PC-3 (cell line): ENCODE results near the gene C22orf23. TPM values are rescaled to one million over a fixed set of nuclear protein-coding genes. Genes with fewer than 3 reads are reported as not detected.

Experiments
- ATAC-seq: fragments of 200-7000 bp; cut with Tn5 transposase; 2 replicates; pipeline ENCODE4 v1.9.1; 2020; ENCODE audit warnings: mild to moderate bottlenecking, moderate library complexity
- BruUV-seq: library from RNA; stranded (reverse); fragments of 400-500 nt; replicated peaks from 2 replicates; lab custom pipeline; 2021; lab: Mats Ljungman, UMichigan
- CTCF ChIA-PET: fragments of 300-600 bp; sonication (Branson Sonifier 250); formaldehyde crosslinking; loops from one replicate; lab custom pipeline; 2022; ENCODE audit warnings: antibody characterized with exemption; lab: Charles Lee
- POLR2A ChIA-PET: fragments of 300-600 bp; sonication (Branson Sonifier 250); formaldehyde crosslinking; loops from one replicate; lab custom pipeline; 2022; ENCODE audit warnings: antibody characterized with exemption; ENCODE audit not compliant: unreplicated experiment; lab: Charles Lee
- DNase-seq: peaks from one replicate; pipeline ENCODE4 v3.0.0-alpha.2; 2015
- H2AFZ ChIP-seq: fragments of 300-600 bp; sonication (generic); 2 replicates; pipeline ENCODE4 v1.6.0; 2016; ENCODE audit warnings: antibody characterized with exemption, low read length
- H3F3A ChIP-seq: fragments of 300-600 bp; sonication (generic); one replicate; pipeline ENCODE4 v1.6.0; 2017; ENCODE audit warnings: antibody characterized with exemption, low read length, control low read depth, mild to moderate bottlenecking; ENCODE audit not compliant: unreplicated experiment
- H3K27ac ChIP-seq: fragments of 300-600 bp; sonication (generic); 2 replicates; pipeline ENCODE4 v1.5.1; 2016; ENCODE audit warnings: mild to moderate bottlenecking, low read length
- H3K27me3 ChIP-seq: fragments of 300-600 bp; sonication (generic); 2 replicates; pipeline ENCODE4 v1.6.1; 2016; ENCODE audit warnings: low read length, mixed read lengths
- H3K36me3 ChIP-seq: fragments of 300-600 bp; sonication (generic); 2 replicates; pipeline ENCODE4 v1.6.1; 2016; ENCODE audit warnings: low read depth, mixed run types, low read length, mixed read lengths
- H3K4me1 ChIP-seq: fragments of 300-600 bp; sonication (generic); 2 replicates; pipeline ENCODE4 v1.5.1; 2016; ENCODE audit warnings: low read length; ENCODE audit not compliant: insufficient read depth
- H3K4me2 ChIP-seq: fragments of 300-600 bp; sonication (generic); 2 replicates; pipeline ENCODE4 v1.6.0; 2016; ENCODE audit warnings: low read length
- H3K4me3 ChIP-seq: fragments of 300-600 bp; sonication (generic); 2 replicates; pipeline ENCODE4 v1.5.1; 2016; ENCODE audit warnings: mild to moderate bottlenecking, low read length, mixed read lengths
- H3K79me2 ChIP-seq: fragments of 300-600 bp; sonication (generic); 2 replicates; pipeline ENCODE4 v1.6.1; 2017; ENCODE audit warnings: low read length, mixed read lengths
- H3K9ac ChIP-seq: fragments of 300-600 bp; sonication (generic); 2 replicates; pipeline ENCODE4 v1.6.0; 2016; ENCODE audit warnings: mild to moderate bottlenecking, low read length
- H3K9me2 ChIP-seq: fragments of 300-600 bp; sonication (generic); replicated peaks from 2 replicates; pipeline ENCODE4 v1.6.1; 2016; ENCODE audit warnings: mixed run types, low read length, mixed read lengths
- H3K9me3 ChIP-seq: fragments of 300-600 bp; sonication (generic); 2 replicates; pipeline ENCODE4 v1.6.1; 2016; ENCODE audit warnings: low read length, mixed read lengths
- H4K20me1 ChIP-seq: fragments of 300-600 bp; sonication (generic); 2 replicates; pipeline ENCODE4 v1.6.1; 2016; ENCODE audit warnings: low read length, mixed read lengths
- CTCF ChIP-seq: fragments of 300-600 bp; sonication (generic); conservative IDR thresholded peaks from 2 replicates; pipeline ENCODE4 v1.5.1; 2017; ENCODE audit warnings: antibody characterized with exemption, low read depth, mild to moderate bottlenecking, low read length
- EZH2 ChIP-seq: fragments of 300-600 bp; sonication (generic); IDR thresholded peaks from one replicate; pipeline ENCODE4 v1.6.1; 2017; ENCODE audit warnings: antibody characterized with exemption, mild to moderate bottlenecking, low read length; ENCODE audit not compliant: unreplicated experiment
- EZH2phosphoT487 ChIP-seq: fragments of 300-600 bp; sonication (generic); IDR thresholded peaks from 2 replicates; pipeline ENCODE4 v1.6.1; 2018; ENCODE audit warnings: mild to moderate bottlenecking, antibody characterized with exemption, low read length, borderline replicate concordance
- intact Hi-C: fragments of 100-400 bp; cut with micrococcal nuclease; formaldehyde crosslinking; loops from 2 replicates; pipeline ENCODE4 v1.9.0; 2023
- total RNA-seq: library from RNA; depleted of rRNA; stranded (reverse); fragments of >200 nt; gene quantifications from 2 replicates; pipeline ENCODE4 v1.2.3, GENCODE V29; 2014

The C22orf23 gene
- total RNA-seq, 1 experiment from 2014 or later: 0.69 TPM

- ChIA-PET CTCF (no interaction called here), POLR2A (no interaction called here)
- Histone ChIP-seq H3K9me2 (no peaks in the 10 kb centered on the region), H3K9ac (no peak overlapping the region), H3K9me3 (no peaks in the 10 kb centered on the region), H3K4me2 (no peak overlapping the region), H3K4me1 (no peaks in the 10 kb centered on the region), H3F3A (no peaks in the 10 kb centered on the region), H4K20me1 (no peaks in the 10 kb centered on the region), H3K4me3 (no peak overlapping the region), H3K79me2 (no peaks in the 10 kb centered on the region), H2AFZ (no peak overlapping the region), H3K27ac (no peak overlapping the region), H3K36me3 (no peaks in the 10 kb centered on the region), H3K27me3 (no peaks in the 10 kb centered on the region)
- no peak for TF ChIP-seq EZH2
- TF ChIP-seq CTCF: no peak
- TF ChIP-seq EZH2phosphoT487: no peak
- no peak for DNase-seq
- no peak for ATAC-seq
- no TSS peak for BruUV-seq
- intact Hi-C loops: no loop called here
Observed at GRCh38 chr22:37990301-37990700, 36.9 kb upstream of the C22orf23 start.

GRCh38 chr22:37989146-37990045 lies 36.0 kb upstream of the C22orf23 start:
- TF ChIP-seq EZH2: no peak
- TF ChIP-seq CTCF: no peak
- no peak for TF ChIP-seq EZH2phosphoT487
- Histone ChIP-seq H4K20me1 (no peaks in the 10 kb centered on the region), H3K4me2 (no peak overlapping the region), H3K4me1 (no peaks in the 10 kb centered on the region), H2AFZ (no peak overlapping the region), H3K27me3 (no peaks in the 10 kb centered on the region), H3K9ac (no peak overlapping the region), H3K79me2 (no peaks in the 10 kb centered on the region), H3K9me2 (no peaks in the 10 kb centered on the region), H3K27ac (no peak overlapping the region), H3K4me3 (no peak overlapping the region), H3F3A (no peaks in the 10 kb centered on the region), H3K36me3 (no peaks in the 10 kb centered on the region), H3K9me3 (no peaks in the 10 kb centered on the region)
- ATAC-seq (no peak), DNase-seq (no peak)
- ChIA-PET POLR2A (no interaction called here), CTCF (no interaction called here)
- BruUV-seq: no TSS peak
- intact Hi-C loops: no loop called here

GRCh38 chr22:37986371-37986770 lies 33.0 kb upstream of the C22orf23 start:
- Histone ChIP-seq H4K20me1 (no peaks in the 10 kb centered on the region), H3K9me2 (no peaks in the 10 kb centered on the region), H2AFZ (no peak overlapping the region), H3K9me3 (no peaks in the 10 kb centered on the region), H3K36me3 (no peaks in the 10 kb centered on the region), H3K79me2 (no peaks in the 10 kb centered on the region), H3K27ac (no peak overlapping the region), H3K4me1 (no peaks in the 10 kb centered on the region), H3K4me3 (no peak overlapping the region), H3K9ac (no peak overlapping the region), H3F3A (no peaks in the 10 kb centered on the region), H3K4me2 (no peak overlapping the region), H3K27me3 (no peaks in the 10 kb centered on the region)
- CTCF ChIA-PET: no interaction called here
- DNase-seq (no peak), ATAC-seq (no peak)
- BruUV-seq: no TSS peak
- no peak for TF ChIP-seq EZH2
- TF ChIP-seq CTCF: no peak
- no peak for TF ChIP-seq EZH2phosphoT487
- POLR2A ChIA-PET: no interaction called here
- intact Hi-C loops: no loop called here
